GM23338 (cell line): ENCODE measurements around the gene CRLF3.
"Not testable (repeated sequence)": the region's sequence is repeated elsewhere in the genome, so short reads cannot be mapped to it uniquely, and the experiment has no call there.

Experiments
- CREB1 ChIP-seq: fragments of 250-450 bp; sonication (Bioruptor Pico); IDR thresholded peaks from 2 replicates; pipeline ENCODE4 v1.5.0; 2020; ENCODE audit warnings: low read depth, mild to moderate bottlenecking, moderate library complexity
- EZH2 ChIP-seq: fragments of 200-600 bp; sonication (generic); IDR thresholded peaks from one replicate; pipeline ENCODE4 v1.8.0; 2017; ENCODE audit warnings: antibody characterized with exemption, mild to moderate bottlenecking, low read depth; ENCODE audit not compliant: unreplicated experiment
- EZH2phosphoT487 ChIP-seq: fragments of 200-600 bp; sonication (generic); IDR thresholded peaks from one replicate; pipeline ENCODE4 v1.8.1; 2018; ENCODE audit warnings: antibody characterized with exemption; ENCODE audit not compliant: unreplicated experiment
- JUNB ChIP-seq: IDR thresholded peaks from one replicate; pipeline ENCODE4 v1.6.1; 2016; ENCODE audit warnings: antibody characterized with exemption; ENCODE audit not compliant: unreplicated experiment
- POLR2AphosphoS5 ChIP-seq: IDR thresholded peaks from 2 replicates; pipeline ENCODE4 v1.6.1; 2016; ENCODE audit warnings: antibody characterized with exemption, low read depth
- TF ChIP-seq, protein P1 (sequence below), 2 experiments: fragments of 200-600 bp in 1 of 2; sonication (generic) in 1 of 2; conservative IDR thresholded peaks; 2 replicates each; pipeline versions ENCODE4 v1.5.1 to v1.6.1; 2016 to 2017; ENCODE audit warnings: antibody characterized with exemption in 2 of 2, low read depth in 2 of 2, mild to moderate bottlenecking in 2 of 2, moderate library complexity in 1 of 2
- TF ChIP-seq, protein P2 (sequence below): IDR thresholded peaks from 2 replicates; pipeline ENCODE4 v1.6.1; 2016; ENCODE audit warnings: antibody characterized with exemption
- TF ChIP-seq, protein P3 (sequence below): IDR thresholded peaks from one replicate; pipeline ENCODE4 v1.6.1; 2018; ENCODE audit warnings: antibody characterized with exemption; ENCODE audit not compliant: unreplicated experiment
- TF ChIP-seq, protein P4 (sequence below): fragments of 250-450 bp; sonication (Bioruptor Pico); IDR thresholded peaks from 2 replicates; pipeline ENCODE4 v1.5.0; 2020; ENCODE audit warnings: mild to moderate bottlenecking, moderate library complexity

DNA sequence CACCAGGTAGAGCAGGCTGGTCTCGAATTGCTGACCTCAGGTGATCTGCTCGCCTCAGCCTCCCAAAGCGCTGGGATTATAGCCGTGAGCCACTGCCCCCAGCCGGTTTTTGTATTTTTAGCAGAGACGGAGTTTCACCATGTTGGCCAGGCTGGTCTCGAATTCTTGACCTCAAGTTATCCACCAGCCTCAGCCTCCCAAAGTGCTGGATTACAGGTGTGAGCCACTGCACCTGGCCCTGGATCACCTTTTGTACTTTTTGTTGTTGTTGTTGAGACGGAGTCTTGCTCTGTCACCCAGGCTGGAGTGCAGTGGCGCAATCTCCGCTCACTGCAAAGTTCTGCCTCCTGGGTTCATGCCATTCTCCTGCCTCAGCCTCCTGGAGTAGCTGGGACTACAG lies 71.2 kb downstream of the CRLF3 start:
- TF ChIP-seq, protein P1, sequence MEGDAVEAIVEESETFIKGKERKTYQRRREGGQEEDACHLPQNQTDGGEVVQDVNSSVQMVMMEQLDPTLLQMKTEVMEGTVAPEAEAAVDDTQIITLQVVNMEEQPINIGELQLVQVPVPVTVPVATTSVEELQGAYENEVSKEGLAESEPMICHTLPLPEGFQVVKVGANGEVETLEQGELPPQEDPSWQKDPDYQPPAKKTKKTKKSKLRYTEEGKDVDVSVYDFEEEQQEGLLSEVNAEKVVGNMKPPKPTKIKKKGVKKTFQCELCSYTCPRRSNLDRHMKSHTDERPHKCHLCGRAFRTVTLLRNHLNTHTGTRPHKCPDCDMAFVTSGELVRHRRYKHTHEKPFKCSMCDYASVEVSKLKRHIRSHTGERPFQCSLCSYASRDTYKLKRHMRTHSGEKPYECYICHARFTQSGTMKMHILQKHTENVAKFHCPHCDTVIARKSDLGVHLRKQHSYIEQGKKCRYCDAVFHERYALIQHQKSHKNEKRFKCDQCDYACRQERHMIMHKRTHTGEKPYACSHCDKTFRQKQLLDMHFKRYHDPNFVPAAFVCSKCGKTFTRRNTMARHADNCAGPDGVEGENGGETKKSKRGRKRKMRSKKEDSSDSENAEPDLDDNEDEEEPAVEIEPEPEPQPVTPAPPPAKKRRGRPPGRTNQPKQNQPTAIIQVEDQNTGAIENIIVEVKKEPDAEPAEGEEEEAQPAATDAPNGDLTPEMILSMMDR (conservative IDR thresholded peaks at IDR 0.05; ENCODE audit: low read depth in 2 of 2): not testable (repeated sequence)
- TF ChIP-seq, protein P2, sequence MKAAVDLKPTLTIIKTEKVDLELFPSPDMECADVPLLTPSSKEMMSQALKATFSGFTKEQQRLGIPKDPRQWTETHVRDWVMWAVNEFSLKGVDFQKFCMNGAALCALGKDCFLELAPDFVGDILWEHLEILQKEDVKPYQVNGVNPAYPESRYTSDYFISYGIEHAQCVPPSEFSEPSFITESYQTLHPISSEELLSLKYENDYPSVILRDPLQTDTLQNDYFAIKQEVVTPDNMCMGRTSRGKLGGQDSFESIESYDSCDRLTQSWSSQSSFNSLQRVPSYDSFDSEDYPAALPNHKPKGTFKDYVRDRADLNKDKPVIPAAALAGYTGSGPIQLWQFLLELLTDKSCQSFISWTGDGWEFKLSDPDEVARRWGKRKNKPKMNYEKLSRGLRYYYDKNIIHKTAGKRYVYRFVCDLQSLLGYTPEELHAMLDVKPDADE: not testable (repeated sequence)
- TF ChIP-seq, protein P3, sequence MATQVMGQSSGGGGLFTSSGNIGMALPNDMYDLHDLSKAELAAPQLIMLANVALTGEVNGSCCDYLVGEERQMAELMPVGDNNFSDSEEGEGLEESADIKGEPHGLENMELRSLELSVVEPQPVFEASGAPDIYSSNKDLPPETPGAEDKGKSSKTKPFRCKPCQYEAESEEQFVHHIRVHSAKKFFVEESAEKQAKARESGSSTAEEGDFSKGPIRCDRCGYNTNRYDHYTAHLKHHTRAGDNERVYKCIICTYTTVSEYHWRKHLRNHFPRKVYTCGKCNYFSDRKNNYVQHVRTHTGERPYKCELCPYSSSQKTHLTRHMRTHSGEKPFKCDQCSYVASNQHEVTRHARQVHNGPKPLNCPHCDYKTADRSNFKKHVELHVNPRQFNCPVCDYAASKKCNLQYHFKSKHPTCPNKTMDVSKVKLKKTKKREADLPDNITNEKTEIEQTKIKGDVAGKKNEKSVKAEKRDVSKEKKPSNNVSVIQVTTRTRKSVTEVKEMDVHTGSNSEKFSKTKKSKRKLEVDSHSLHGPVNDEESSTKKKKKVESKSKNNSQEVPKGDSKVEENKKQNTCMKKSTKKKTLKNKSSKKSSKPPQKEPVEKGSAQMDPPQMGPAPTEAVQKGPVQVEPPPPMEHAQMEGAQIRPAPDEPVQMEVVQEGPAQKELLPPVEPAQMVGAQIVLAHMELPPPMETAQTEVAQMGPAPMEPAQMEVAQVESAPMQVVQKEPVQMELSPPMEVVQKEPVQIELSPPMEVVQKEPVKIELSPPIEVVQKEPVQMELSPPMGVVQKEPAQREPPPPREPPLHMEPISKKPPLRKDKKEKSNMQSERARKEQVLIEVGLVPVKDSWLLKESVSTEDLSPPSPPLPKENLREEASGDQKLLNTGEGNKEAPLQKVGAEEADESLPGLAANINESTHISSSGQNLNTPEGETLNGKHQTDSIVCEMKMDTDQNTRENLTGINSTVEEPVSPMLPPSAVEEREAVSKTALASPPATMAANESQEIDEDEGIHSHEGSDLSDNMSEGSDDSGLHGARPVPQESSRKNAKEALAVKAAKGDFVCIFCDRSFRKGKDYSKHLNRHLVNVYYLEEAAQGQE: not testable (repeated sequence)
- TF ChIP-seq EZH2phosphoT487; POLR2AphosphoS5; EZH2; JUNB; CREB1 (CRISPR knock-in tag): not testable (repeated sequence)
- TF ChIP-seq, protein P4, sequence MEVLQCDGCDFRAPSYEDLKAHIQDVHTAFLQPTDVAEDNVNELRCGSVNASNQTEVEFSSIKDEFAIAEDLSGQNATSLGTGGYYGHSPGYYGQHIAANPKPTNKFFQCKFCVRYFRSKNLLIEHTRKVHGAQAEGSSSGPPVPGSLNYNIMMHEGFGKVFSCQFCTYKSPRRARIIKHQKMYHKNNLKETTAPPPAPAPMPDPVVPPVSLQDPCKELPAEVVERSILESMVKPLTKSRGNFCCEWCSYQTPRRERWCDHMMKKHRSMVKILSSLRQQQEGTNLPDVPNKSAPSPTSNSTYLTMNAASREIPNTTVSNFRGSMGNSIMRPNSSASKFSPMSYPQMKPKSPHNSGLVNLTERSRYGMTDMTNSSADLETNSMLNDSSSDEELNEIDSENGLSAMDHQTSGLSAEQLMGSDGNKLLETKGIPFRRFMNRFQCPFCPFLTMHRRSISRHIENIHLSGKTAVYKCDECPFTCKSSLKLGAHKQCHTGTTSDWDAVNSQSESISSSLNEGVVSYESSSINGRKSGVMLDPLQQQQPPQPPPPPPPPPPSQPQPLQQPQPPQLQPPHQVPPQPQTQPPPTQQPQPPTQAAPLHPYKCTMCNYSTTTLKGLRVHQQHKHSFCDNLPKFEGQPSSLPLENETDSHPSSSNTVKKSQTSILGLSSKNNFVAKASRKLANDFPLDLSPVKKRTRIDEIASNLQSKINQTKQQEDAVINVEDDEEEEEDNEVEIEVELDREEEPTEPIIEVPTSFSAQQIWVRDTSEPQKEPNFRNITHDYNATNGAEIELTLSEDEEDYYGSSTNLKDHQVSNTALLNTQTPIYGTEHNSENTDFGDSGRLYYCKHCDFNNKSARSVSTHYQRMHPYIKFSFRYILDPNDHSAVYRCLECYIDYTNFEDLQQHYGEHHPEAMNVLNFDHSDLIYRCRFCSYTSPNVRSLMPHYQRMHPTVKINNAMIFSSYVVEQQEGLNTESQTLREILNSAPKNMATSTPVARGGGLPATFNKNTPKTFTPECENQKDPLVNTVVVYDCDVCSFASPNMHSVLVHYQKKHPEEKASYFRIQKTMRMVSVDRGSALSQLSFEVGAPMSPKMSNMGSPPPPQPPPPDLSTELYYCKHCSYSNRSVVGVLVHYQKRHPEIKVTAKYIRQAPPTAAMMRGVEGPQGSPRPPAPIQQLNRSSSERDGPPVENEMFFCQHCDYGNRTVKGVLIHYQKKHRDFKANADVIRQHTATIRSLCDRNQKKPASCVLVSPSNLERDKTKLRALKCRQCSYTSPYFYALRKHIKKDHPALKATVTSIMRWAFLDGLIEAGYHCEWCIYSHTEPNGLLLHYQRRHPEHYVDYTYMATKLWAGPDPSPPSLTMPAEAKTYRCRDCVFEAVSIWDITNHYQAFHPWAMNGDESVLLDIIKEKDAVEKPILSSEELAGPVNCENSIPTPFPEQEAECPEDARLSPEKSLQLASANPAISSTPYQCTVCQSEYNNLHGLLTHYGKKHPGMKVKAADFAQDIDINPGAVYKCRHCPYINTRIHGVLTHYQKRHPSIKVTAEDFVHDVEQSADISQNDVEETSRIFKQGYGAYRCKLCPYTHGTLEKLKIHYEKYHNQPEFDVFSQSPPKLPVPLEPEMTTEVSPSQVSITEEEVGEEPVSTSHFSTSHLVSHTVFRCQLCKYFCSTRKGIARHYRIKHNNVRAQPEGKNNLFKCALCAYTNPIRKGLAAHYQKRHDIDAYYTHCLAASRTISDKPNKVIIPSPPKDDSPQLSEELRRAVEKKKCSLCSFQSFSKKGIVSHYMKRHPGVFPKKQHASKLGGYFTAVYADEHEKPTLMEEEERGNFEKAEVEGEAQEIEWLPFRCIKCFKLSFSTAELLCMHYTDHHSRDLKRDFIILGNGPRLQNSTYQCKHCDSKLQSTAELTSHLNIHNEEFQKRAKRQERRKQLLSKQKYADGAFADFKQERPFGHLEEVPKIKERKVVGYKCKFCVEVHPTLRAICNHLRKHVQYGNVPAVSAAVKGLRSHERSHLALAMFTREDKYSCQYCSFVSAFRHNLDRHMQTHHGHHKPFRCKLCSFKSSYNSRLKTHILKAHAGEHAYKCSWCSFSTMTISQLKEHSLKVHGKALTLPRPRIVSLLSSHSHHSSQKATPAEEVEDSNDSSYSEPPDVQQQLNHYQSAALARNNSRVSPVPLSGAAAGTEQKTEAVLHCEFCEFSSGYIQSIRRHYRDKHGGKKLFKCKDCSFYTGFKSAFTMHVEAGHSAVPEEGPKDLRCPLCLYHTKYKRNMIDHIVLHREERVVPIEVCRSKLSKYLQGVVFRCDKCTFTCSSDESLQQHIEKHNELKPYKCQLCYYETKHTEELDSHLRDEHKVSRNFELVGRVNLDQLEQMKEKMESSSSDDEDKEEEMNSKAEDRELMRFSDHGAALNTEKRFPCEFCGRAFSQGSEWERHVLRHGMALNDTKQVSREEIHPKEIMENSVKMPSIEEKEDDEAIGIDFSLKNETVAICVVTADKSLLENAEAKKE (CRISPR knock-in tag): not testable (repeated sequence)
